Measurements from ENCODE around the gene FAM25A.

GRCh38 chr10:87036623-87037022 lies 16.5 kb downstream of the FAM25A start:
- TF ChIP-seq CTCF (IDR thresholded peaks at IDR 0.05) (no peak), POLR2A (IDR thresholded peaks at IDR 0.05) (no peak), POLR2AphosphoS5 (IDR thresholded peaks at IDR 0.05) (no peak)

Measured in prostate gland (tissue), 2 donors.